ENCODE measurements around the gene GPSM1.

DNA sequence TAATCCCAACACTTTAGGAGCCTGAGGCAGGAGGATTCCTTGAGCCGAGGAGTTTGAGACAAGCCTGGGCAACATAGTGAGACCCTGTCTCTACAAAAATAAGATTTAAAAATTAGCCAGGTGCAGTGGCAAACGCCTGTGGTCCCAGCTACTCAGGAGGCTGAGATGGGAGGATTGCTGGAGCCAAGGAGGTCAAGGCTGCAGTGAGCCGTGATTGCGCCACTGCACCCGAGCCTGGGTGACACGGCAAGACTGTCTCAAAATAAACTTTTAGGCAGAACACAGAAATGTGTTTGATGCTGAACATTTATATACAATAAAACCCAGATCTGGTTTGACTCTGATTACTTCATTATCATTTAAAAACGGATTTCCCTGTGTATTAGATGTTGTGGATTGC, 78.1 kb downstream of the GPSM1 start:
- TF ChIP-seq, protein P1, sequence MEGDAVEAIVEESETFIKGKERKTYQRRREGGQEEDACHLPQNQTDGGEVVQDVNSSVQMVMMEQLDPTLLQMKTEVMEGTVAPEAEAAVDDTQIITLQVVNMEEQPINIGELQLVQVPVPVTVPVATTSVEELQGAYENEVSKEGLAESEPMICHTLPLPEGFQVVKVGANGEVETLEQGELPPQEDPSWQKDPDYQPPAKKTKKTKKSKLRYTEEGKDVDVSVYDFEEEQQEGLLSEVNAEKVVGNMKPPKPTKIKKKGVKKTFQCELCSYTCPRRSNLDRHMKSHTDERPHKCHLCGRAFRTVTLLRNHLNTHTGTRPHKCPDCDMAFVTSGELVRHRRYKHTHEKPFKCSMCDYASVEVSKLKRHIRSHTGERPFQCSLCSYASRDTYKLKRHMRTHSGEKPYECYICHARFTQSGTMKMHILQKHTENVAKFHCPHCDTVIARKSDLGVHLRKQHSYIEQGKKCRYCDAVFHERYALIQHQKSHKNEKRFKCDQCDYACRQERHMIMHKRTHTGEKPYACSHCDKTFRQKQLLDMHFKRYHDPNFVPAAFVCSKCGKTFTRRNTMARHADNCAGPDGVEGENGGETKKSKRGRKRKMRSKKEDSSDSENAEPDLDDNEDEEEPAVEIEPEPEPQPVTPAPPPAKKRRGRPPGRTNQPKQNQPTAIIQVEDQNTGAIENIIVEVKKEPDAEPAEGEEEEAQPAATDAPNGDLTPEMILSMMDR (IDR thresholded peaks at IDR 0.05) = no peak
- TF ChIP-seq EZH2phosphoT487 (IDR thresholded peaks at IDR 0.05) = no peak
